ENCODE data around the gene GLRA3. TPM values are rescaled to one million over a fixed set of nuclear protein-coding genes. Genes with fewer than 3 reads are reported as not detected.
A peak's percentile ranks its signal among the peaks of the same experiment; 100 is the strongest.

Gene GLRA3
- total and polyA plus RNA-seq, 10 of the 15 experiments (the other 5 are each of a cell fraction or from before 2014, with no cell fraction given): not detected

DNA sequence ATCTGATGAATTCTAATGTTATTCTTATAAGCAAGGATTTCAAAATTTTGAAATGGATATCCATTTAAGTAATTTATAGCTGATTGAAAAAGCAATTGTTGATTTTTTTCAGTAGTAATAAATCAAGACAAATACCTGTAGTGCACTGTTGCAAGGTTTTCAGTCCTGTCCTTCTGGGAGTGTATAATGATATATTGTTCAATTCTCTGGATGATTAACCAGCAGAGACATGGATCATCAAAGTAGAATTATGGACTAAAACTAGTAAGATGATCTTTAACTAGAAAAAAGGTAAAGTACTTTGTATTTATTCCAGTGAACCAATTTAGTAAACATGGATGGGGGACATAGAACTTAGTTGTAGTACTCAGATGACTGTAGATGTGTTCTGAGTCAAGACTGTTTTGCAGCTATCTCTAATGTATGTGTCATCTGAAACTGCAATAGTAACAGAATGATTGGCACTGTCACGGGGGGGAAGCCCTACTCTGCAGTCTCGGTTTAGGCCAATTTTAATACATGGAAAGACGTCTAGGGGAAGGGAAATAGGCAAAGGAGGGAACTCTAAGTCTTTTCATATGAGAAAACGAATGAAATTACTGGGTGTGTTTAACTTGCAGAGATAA, 121.9 kb downstream of the GLRA3 start:
- H3K4me1 ChIP-seq (ENCODE audit: control insufficient read depth, insufficient read depth, low read length): no peaks in the 10 kb centered on the region
- no TSS peak for BruUV-seq (replicated peaks)
- no peaks in the 10 kb centered on the region for H3K27me3 ChIP-seq (replicated peaks in 1 of 2; ENCODE audit: control insufficient read depth in 2 of 2, insufficient read depth in 2 of 2, low read length in 1 of 2)
- no peak overlapping the region for H2AFZ ChIP-seq (ENCODE audit: control insufficient read depth, low read depth, low read length)
- ATAC-seq: peak; percentile 86
- no peak overlapping the region for H3K27ac ChIP-seq (ENCODE audit: control insufficient read depth, insufficient read depth)
- H3K4me2 ChIP-seq (ENCODE audit: control insufficient read depth, insufficient read depth): no peak overlapping the region
- no peak for DNase-seq (ENCODE audit: low read depth, low spot score)
- FAIRE-seq: no peak
- ChIA-PET POLR2A (no interaction called here), CTCF (interaction anchor here (0.6 to 1.2 kb wide), 2 partner anchors 21 to 188 kb away, joined by 3 to 4 read pairs; no protein-coding TSS in a partner anchor), SMC1A (ENCODE audit: uncharacterized antibody, unreplicated experiment) (no interaction called here), RAD21 (ENCODE audit: unreplicated experiment) (no interaction called here)
- intact Hi-C loops (cut with micrococcal nuclease; ENCODE audit: unreplicated experiment) (no loop called here), in situ Hi-C loops (cut with MboI) (no loop called here)
- H3K9me3 ChIP-seq (replicated peaks; ENCODE audit: control insufficient read depth, insufficient read depth, low read length): no peaks in the 10 kb centered on the region
- 1% methylated on average over 4 of the region's 4 CpGs for WGBS (ENCODE audit: insufficient coverage, insufficient replicate concordance, low lambda C conversion rate, missing lambda C conversion rate)
- H3K36me3 ChIP-seq (ENCODE audit: control insufficient read depth in 2 of 2, insufficient read depth in 2 of 2, low read length in 1 of 2): no peaks in the 10 kb centered on the region
- TF ChIP-seq RUNX3 (IDR thresholded peaks at IDR 0.05; ENCODE audit: low read length): 0 out of 2 replicates have a peak, but pooled peaks have one; percentile 12
- TF ChIP-seq, protein P1, sequence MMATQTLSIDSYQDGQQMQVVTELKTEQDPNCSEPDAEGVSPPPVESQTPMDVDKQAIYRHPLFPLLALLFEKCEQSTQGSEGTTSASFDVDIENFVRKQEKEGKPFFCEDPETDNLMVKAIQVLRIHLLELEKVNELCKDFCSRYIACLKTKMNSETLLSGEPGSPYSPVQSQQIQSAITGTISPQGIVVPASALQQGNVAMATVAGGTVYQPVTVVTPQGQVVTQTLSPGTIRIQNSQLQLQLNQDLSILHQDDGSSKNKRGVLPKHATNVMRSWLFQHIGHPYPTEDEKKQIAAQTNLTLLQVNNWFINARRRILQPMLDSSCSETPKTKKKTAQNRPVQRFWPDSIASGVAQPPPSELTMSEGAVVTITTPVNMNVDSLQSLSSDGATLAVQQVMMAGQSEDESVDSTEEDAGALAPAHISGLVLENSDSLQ (IDR thresholded peaks at IDR 0.05): peak; percentile 72
- no peak for TF ChIP-seq SUPT20H (IDR thresholded peaks at IDR 0.05; ENCODE audit: borderline replicate concordance, control insufficient read depth, low read depth, low read length)
- peak; percentile 46; the same call in 1 of the 2 replicates for TF ChIP-seq NFIC (IDR thresholded peaks at IDR 0.05; ENCODE audit: low read depth, low read length)
- TF ChIP-seq GABPA (IDR thresholded peaks at IDR 0.05; ENCODE audit: low read depth): 0 out of 2 replicates have a peak, but pooled peaks have one; percentile 17
- TF ChIP-seq IRF4 (IDR thresholded peaks at IDR 0.05; ENCODE audit: low read depth, low read length): peak; percentile 45; the same call in 1 of the 2 replicates
- no peak for TF ChIP-seq FOXM1 (IDR thresholded peaks at IDR 0.05; ENCODE audit: low read depth, low read length)
- peak; percentile 83 for TF ChIP-seq JUNB (IDR thresholded peaks at IDR 0.05)
- TF ChIP-seq IKZF2 (IDR thresholded peaks at IDR 0.05): peak in 1 of 2 experiments; percentile 27; a peak in 1 of 4 replicates
- TF ChIP-seq BCL11A (IDR thresholded peaks at IDR 0.05; ENCODE audit: low read depth, low read length): peak; percentile 8; the same call in 1 of the 2 replicates
- no peak for TF ChIP-seq GATAD2B (conservative IDR thresholded peaks at IDR 0.05; ENCODE audit: low read depth)
- peak; percentile 53; the same call in 1 of the 2 replicates for TF ChIP-seq ATF2 (IDR thresholded peaks at IDR 0.05; ENCODE audit: low read length)
- no peaks in the 10 kb centered on the region for H3K79me2 ChIP-seq (ENCODE audit: control insufficient read depth, insufficient read depth, low read length)
- H3K4me3 ChIP-seq: no peak overlapping the region
- no peak overlapping the region for H3K9ac ChIP-seq (ENCODE audit: control insufficient read depth, insufficient read depth, low read length)
- H4K20me1 ChIP-seq (ENCODE audit: control insufficient read depth, insufficient read depth): no peaks in the 10 kb centered on the region
